Measurements from ENCODE around the gene HIVEP2.

HIVEP2 gene

DNA sequence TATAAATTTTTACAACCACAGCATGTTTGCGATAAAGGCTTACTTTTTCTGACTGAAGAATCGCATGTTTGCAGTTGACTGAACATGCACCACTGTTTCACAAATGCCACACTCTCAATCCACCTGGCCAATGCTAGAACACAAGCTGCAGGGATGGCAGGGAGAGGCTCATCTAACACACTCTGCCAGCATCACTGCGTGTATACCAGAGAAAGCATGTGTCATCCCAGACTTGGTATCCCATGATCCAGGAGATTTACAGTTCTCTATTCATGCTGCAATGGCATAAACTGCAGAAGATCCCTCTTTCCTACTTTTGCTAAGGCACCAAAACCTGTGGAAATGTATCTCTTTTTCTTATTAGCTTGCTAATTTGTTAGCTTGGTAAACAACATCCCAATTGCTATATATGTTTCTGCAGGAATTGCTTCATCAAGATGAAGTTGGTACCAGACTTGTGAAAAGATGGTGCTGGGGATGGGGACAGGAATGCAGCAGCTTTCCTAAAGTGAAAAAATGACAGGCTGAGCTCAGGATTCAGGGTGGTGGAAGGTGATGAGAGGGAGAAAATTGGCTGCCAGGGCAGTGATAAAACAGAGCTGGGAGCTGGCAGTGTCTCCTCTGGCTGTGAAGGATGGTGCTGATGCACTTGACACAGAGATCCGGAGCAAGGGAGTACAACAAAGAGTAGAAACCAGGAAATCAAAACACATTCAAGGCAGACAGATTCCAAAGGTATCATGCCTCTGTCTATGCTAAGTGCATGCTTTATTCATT is 186.9 kb downstream of the HIVEP2 start:
- Histone ChIP-seq H3K9me3 (ENCODE audit: insufficient read depth, low read length) (no peaks in the 10 kb centered on the region), H3K36me3 (ENCODE audit: insufficient read depth, insufficient read length, low read length) (peaks cover 17% of the 10 kb centered on the region), H3K4me3 (ENCODE audit: insufficient read length, low read depth) (no peak overlapping the region), H3K4me1 (ENCODE audit: insufficient read depth, insufficient read length) (no peaks in the 10 kb centered on the region), H3K27me3 (ENCODE audit: insufficient read depth, insufficient read length) (no peaks in the 10 kb centered on the region), H3K9ac (ENCODE audit: insufficient read length, low read depth) (no peak overlapping the region)
- no peak for DNase-seq (ENCODE audit: low read depth, low spot score)
- TF ChIP-seq SUZ12 (IDR thresholded peaks at IDR 0.05; ENCODE audit: extremely low read depth, insufficient read depth, insufficient read length) (no peak), ZNF274 (IDR thresholded peaks at IDR 0.05; ENCODE audit: low read depth, low read length) (no peak), YY1 (IDR thresholded peaks at IDR 0.05; ENCODE audit: insufficient read depth, insufficient read length) (no peak)

DNA sequence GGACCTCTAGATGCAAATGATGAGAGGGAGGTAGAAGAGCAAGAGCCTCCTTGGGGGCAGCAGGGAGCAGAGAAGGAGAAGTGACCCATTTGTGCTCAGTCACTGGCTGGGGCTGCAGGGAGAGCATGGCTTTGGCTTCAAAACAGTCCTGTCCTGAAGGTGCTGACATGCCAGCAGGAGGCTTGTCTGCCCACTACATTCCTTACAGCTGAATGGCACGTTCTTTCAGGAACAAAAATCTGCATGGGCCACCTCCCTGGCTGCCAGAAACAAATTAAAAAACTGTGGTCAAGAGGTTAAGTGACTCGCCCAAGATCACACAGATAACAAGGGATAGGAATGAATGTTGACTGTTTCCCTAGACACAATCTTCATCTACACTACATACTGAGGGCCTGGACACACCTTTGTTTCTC is 188.8 kb downstream of the HIVEP2 start:
- no peaks in the 10 kb centered on the region for H3K9me3 ChIP-seq (ENCODE audit: insufficient read depth, low read length)
- H3K4me1 ChIP-seq (ENCODE audit: insufficient read depth, insufficient read length): no peaks in the 10 kb centered on the region
- H3K27me3 ChIP-seq (ENCODE audit: insufficient read depth, insufficient read length): no peaks in the 10 kb centered on the region
- no peak overlapping the region for H3K4me3 ChIP-seq (ENCODE audit: insufficient read length, low read depth)
- DNase-seq (ENCODE audit: low read depth, low spot score): no peak
- no peak overlapping the region for H3K9ac ChIP-seq (ENCODE audit: insufficient read length, low read depth)
- TF ChIP-seq ZNF274 (IDR thresholded peaks at IDR 0.05; ENCODE audit: low read depth, low read length) (no peak), SUZ12 (IDR thresholded peaks at IDR 0.05; ENCODE audit: extremely low read depth, insufficient read depth, insufficient read length) (no peak), YY1 (IDR thresholded peaks at IDR 0.05; ENCODE audit: insufficient read depth, insufficient read length) (no peak)
- peaks cover 18% of the 10 kb centered on the region for H3K36me3 ChIP-seq (ENCODE audit: insufficient read depth, insufficient read length, low read length)

DNA sequence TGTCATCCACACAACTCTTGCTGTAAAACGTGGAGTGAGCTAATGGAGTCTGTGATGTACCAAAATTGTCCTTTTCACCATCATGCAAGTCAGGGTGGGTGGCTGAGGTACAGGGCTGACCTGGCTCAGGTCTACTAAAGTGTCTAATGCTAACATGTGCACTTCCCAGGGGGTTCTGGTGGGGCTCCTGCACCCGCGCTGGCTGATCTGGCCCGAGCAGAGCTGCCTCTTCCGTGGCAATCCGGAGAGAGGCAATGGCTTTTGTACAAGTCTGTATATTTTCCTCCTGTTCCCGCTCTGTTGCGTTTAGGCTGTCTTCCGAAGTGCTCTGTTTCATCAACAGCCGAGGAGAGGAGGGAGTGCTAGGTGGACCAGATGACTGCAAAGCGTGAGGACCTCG is 191.8 kb downstream of the HIVEP2 start:
- peaks cover 8% of the 10 kb centered on the region for H3K36me3 ChIP-seq (ENCODE audit: insufficient read depth, insufficient read length, low read length)
- no peak for DNase-seq (ENCODE audit: low read depth, low spot score)
- TF ChIP-seq YY1 (IDR thresholded peaks at IDR 0.05; ENCODE audit: insufficient read depth, insufficient read length) (no peak), SUZ12 (IDR thresholded peaks at IDR 0.05; ENCODE audit: extremely low read depth, insufficient read depth, insufficient read length) (no peak)
- no peaks in the 10 kb centered on the region for H3K9me3 ChIP-seq (ENCODE audit: insufficient read depth, low read length)
- H3K4me1 ChIP-seq (ENCODE audit: insufficient read depth, insufficient read length): no peaks in the 10 kb centered on the region
- no peak overlapping the region for H3K4me3 ChIP-seq (ENCODE audit: insufficient read length, low read depth)
- H3K9ac ChIP-seq (ENCODE audit: insufficient read length, low read depth): no peak overlapping the region
- H3K27me3 ChIP-seq (ENCODE audit: insufficient read depth, insufficient read length): no peaks in the 10 kb centered on the region

DNA sequence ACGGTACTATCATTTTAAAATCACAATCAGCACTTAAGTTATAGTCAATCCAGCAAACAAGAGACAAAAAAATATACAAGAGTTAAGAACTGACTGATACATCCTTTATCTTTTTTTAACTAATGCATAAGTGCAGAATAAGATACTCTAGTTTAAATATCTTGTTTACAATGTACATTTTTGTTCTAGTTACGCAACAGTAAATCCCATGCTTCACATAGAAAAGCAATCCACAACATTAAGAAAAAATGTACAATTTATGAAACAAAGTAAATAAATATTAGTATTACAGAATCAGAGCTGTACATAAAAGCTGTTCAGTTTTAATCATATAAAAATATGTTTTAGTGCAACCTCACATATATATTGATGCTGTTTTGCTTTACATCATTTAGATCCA is 192.6 kb downstream of the HIVEP2 start:
- Histone ChIP-seq H3K4me1 (ENCODE audit: insufficient read depth, insufficient read length) (no peaks in the 10 kb centered on the region), H3K4me3 (ENCODE audit: insufficient read length, low read depth) (no peak overlapping the region), H3K27me3 (ENCODE audit: insufficient read depth, insufficient read length) (no peaks in the 10 kb centered on the region), H3K36me3 (ENCODE audit: insufficient read depth, insufficient read length, low read length) (peaks cover 8% of the 10 kb centered on the region), H3K9ac (ENCODE audit: insufficient read length, low read depth) (no peak overlapping the region), H3K9me3 (ENCODE audit: insufficient read depth, low read length) (no peaks in the 10 kb centered on the region)
- no peak for DNase-seq (ENCODE audit: low read depth, low spot score)
- TF ChIP-seq YY1 (IDR thresholded peaks at IDR 0.05; ENCODE audit: insufficient read depth, insufficient read length) (no peak), ZNF274 (IDR thresholded peaks at IDR 0.05; ENCODE audit: low read depth, low read length) (no peak), SUZ12 (IDR thresholded peaks at IDR 0.05; ENCODE audit: extremely low read depth, insufficient read depth, insufficient read length) (no peak)

DNA sequence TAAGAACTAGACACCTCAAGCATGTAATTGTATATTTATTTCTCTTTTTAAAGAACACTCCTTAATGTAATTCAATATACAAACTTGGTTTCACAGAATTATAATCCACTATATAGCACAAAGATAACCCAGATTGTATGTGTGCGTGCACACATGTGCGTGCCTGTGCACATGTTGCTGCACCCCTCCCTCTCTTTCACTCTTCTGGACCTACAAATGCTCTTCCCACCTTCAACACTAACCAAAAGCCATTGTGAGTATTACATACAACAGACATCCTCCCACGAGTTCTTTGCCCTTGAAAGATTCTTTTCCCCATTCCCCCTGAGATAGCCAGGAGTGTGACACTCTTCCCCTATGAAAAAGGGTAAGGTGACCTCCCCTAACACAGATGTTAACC is 193.5 kb downstream of the HIVEP2 start:
- Histone ChIP-seq H3K4me1 (ENCODE audit: insufficient read depth, insufficient read length) (no peaks in the 10 kb centered on the region), H3K27me3 (ENCODE audit: insufficient read depth, insufficient read length) (no peaks in the 10 kb centered on the region), H3K4me3 (ENCODE audit: insufficient read length, low read depth) (no peak overlapping the region), H3K36me3 (ENCODE audit: insufficient read depth, insufficient read length, low read length) (peaks cover 8% of the 10 kb centered on the region), H3K9me3 (ENCODE audit: insufficient read depth, low read length) (no peaks in the 10 kb centered on the region), H3K9ac (ENCODE audit: insufficient read length, low read depth) (no peak overlapping the region)
- no peak for DNase-seq (ENCODE audit: low read depth, low spot score)
- TF ChIP-seq SUZ12 (IDR thresholded peaks at IDR 0.05; ENCODE audit: extremely low read depth, insufficient read depth, insufficient read length): no peak
- TF ChIP-seq ZNF274 (IDR thresholded peaks at IDR 0.05; ENCODE audit: low read depth, low read length): no peak
- no peak for TF ChIP-seq YY1 (IDR thresholded peaks at IDR 0.05; ENCODE audit: insufficient read depth, insufficient read length)

DNA sequence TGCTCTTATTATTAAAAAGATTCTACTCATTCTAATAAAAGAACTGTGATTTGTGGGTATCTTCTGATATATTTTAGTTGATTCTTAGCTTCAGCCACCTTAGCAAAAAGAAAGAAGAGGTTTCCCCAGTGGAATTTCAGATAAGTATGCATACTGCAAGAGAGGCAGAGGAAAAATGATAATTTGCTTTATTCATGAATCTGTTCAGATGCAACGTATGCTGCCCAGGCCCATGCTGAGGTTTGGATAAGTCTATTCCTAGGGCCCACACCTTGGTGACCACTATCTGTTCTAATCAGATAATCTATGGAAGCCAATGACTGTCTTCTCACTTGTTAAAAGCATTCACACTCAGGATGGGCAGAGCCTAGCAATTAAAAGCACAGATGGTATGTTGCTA is 194.0 kb downstream of the HIVEP2 start:
- Histone ChIP-seq H3K36me3 (ENCODE audit: insufficient read depth, insufficient read length, low read length) (peaks cover 8% of the 10 kb centered on the region), H3K9ac (ENCODE audit: insufficient read length, low read depth) (no peak overlapping the region), H3K9me3 (ENCODE audit: insufficient read depth, low read length) (no peaks in the 10 kb centered on the region), H3K27me3 (ENCODE audit: insufficient read depth, insufficient read length) (no peaks in the 10 kb centered on the region), H3K4me1 (ENCODE audit: insufficient read depth, insufficient read length) (no peaks in the 10 kb centered on the region), H3K4me3 (ENCODE audit: insufficient read length, low read depth) (no peak overlapping the region)
- DNase-seq (ENCODE audit: low read depth, low spot score): no peak
- TF ChIP-seq ZNF274 (IDR thresholded peaks at IDR 0.05; ENCODE audit: low read depth, low read length) (no peak), SUZ12 (IDR thresholded peaks at IDR 0.05; ENCODE audit: extremely low read depth, insufficient read depth, insufficient read length) (no peak), YY1 (IDR thresholded peaks at IDR 0.05; ENCODE audit: insufficient read depth, insufficient read length) (no peak)

DNA sequence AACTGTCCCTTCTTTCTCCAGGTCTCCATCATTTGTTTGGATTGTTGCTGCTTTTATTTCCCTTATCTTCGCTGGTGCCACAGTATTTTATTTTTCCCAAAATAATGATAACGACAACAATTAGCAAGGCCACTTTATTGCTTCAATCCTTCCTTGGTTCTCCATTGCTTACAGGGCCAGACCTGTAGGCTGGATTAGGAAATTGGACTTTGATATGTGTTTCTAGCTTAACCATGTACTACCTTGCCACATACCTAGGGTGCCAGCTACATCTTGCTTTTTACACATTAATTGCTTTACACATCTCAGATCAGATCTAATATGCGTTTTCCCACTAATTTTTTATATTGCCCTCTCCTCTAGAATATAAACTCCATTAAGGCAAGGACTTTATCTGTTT is 195.4 kb downstream of the HIVEP2 start:
- H3K9ac ChIP-seq (ENCODE audit: insufficient read length, low read depth): no peak overlapping the region
- H3K4me3 ChIP-seq (ENCODE audit: insufficient read length, low read depth): no peak overlapping the region
- peaks cover 8% of the 10 kb centered on the region for H3K36me3 ChIP-seq (ENCODE audit: insufficient read depth, insufficient read length, low read length)
- TF ChIP-seq SUZ12 (IDR thresholded peaks at IDR 0.05; ENCODE audit: extremely low read depth, insufficient read depth, insufficient read length) (no peak), ZNF274 (IDR thresholded peaks at IDR 0.05; ENCODE audit: low read depth, low read length) (no peak), YY1 (IDR thresholded peaks at IDR 0.05; ENCODE audit: insufficient read depth, insufficient read length) (no peak)
- H3K4me1 ChIP-seq (ENCODE audit: insufficient read depth, insufficient read length): no peaks in the 10 kb centered on the region
- DNase-seq (ENCODE audit: low read depth, low spot score): no peak
- H3K9me3 ChIP-seq (ENCODE audit: insufficient read depth, low read length): no peaks in the 10 kb centered on the region
- no peaks in the 10 kb centered on the region for H3K27me3 ChIP-seq (ENCODE audit: insufficient read depth, insufficient read length)
